Hepatocyte (in vitro differentiated cells): ENCODE data around the gene MYOT. TPM values are rescaled to one million over a fixed set of nuclear protein-coding genes. Genes with fewer than 3 reads are reported as not detected.

Source experiments
- DNase-seq: peaks from one replicate; pipeline ENCODE4 v3.0.0-alpha.2; 2016; ENCODE audit warnings: low spot score
- H2AFZ ChIP-seq: fragments of 200-600 bp; sonication (generic); 2 replicates; pipeline ENCODE4 v1.6.0; 2016; ENCODE audit warnings: antibody characterized with exemption, mild to moderate bottlenecking
- H3K27ac ChIP-seq: fragments of 200-600 bp; sonication (generic); 2 replicates; pipeline ENCODE4 v1.5.1; 2016; ENCODE audit warnings: mild to moderate bottlenecking
- H3K27me3 ChIP-seq: fragments of 200-600 bp; sonication (generic); 2 replicates; pipeline ENCODE4 v1.6.1; 2016
- H3K36me3 ChIP-seq: fragments of 200-600 bp; sonication (generic); replicated peaks from 2 replicates; pipeline ENCODE4 v1.5.1; 2016; ENCODE audit warnings: low read depth; ENCODE audit not compliant: insufficient read depth
- H3K4me1 ChIP-seq: fragments of 200-600 bp; sonication (generic); 2 replicates; pipeline ENCODE4 v1.5.1; 2016; ENCODE audit warnings: mild to moderate bottlenecking, moderate library complexity; ENCODE audit not compliant: insufficient read depth
- H3K4me2 ChIP-seq: fragments of 200-600 bp; sonication (generic); 2 replicates; pipeline ENCODE4 v1.6.0; 2016
- H3K4me3 ChIP-seq: fragments of 200-600 bp; sonication (generic); 2 replicates; pipeline ENCODE4 v1.5.1; 2016; ENCODE audit warnings: mild to moderate bottlenecking
- H3K79me2 ChIP-seq: fragments of 200-600 bp; sonication (generic); 2 replicates; pipeline ENCODE4 v1.6.0; 2017; ENCODE audit warnings: mild to moderate bottlenecking
- H3K9me2 ChIP-seq: fragments of 200-600 bp; sonication (generic); replicated peaks from 2 replicates; pipeline ENCODE4 v1.6.0; 2017; ENCODE audit warnings: mild to moderate bottlenecking; ENCODE audit not compliant: insufficient read depth
- H3K9me3 ChIP-seq: fragments of 200-600 bp; sonication (generic); 2 replicates; pipeline ENCODE4 v1.5.1; 2016; ENCODE audit warnings: low read depth, mild to moderate bottlenecking
- H4K20me1 ChIP-seq: fragments of 200-600 bp; sonication (generic); 2 replicates; pipeline ENCODE4 v1.6.0; 2016; ENCODE audit warnings: mild to moderate bottlenecking; ENCODE audit not compliant: insufficient read depth, poor library complexity, severe bottlenecking
- CTCF ChIP-seq: fragments of 200-600 bp; sonication (generic); IDR thresholded peaks from 2 replicates; pipeline ENCODE4 v1.5.1; 2016; ENCODE audit warnings: antibody characterized with exemption, mild to moderate bottlenecking; ENCODE audit not compliant: poor library complexity
- EZH2 ChIP-seq: fragments of 200-600 bp; sonication (generic); IDR thresholded peaks from 2 replicates; pipeline ENCODE4 v1.6.1; 2016; ENCODE audit warnings: antibody characterized with exemption, mild to moderate bottlenecking, borderline replicate concordance
- EZH2phosphoT487 ChIP-seq: fragments of 200-600 bp; sonication (generic); IDR thresholded peaks from one replicate; pipeline ENCODE4 v1.6.1; 2018; ENCODE audit warnings: antibody characterized with exemption, mild to moderate bottlenecking, low read depth, moderate library complexity; ENCODE audit not compliant: unreplicated experiment, severe bottlenecking
- WGBS: methylation state at CpG from one replicate; pipeline ENCODE4 v1.1.6; 2016; ENCODE audit warnings: low lambda C conversion rate; ENCODE audit errors: missing lambda C conversion rate; 5-methylcytosine and 5-hydroxymethylcytosine counted together
- polyA plus RNA-seq: library from polyadenylated mRNA; unstranded; fragments of >200 nt; fragmentation: Nextera tagmentation; extraction: Ambion mirVana; gene quantifications from 2 replicates; pipeline ENCODE4 v1.2.1, GENCODE V29; 2016
- total RNA-seq: library from RNA; depleted of rRNA; stranded (reverse); fragments of >200 nt; gene quantifications from 2 replicates; pipeline ENCODE4 v1.2.3, GENCODE V29; 2014

Gene MYOT
- total and polyA plus RNA-seq, 2 experiments from 2014 or later = not detected

- H3K4me2 ChIP-seq = no peak overlapping the region
- WGBS = 78% methylated on average over 3 of the region's 3 CpGs
- H3K27me3 ChIP-seq = no peaks in the 10 kb centered on the region
- H3K79me2 ChIP-seq = no peaks in the 10 kb centered on the region
- H3K9me2 ChIP-seq = no peaks in the 10 kb centered on the region
- no peak overlapping the region for H3K27ac ChIP-seq
- no peaks in the 10 kb centered on the region for H4K20me1 ChIP-seq
- H2AFZ ChIP-seq = no peak overlapping the region
- TF ChIP-seq EZH2phosphoT487 (no peak), EZH2 (no peak), CTCF (no peak)
- DNase-seq = no peak
- H3K4me1 ChIP-seq = no peaks in the 10 kb centered on the region
- H3K36me3 ChIP-seq = no peaks in the 10 kb centered on the region
- no peak overlapping the region for H3K4me3 ChIP-seq
- no peaks in the 10 kb centered on the region for H3K9me3 ChIP-seq
Observed at GRCh38 chr5:137871571-137871970, 3.9 kb downstream of the MYOT start.

- TF ChIP-seq CTCF (no peak), EZH2phosphoT487 (no peak), EZH2 (no peak)
- Histone ChIP-seq H3K79me2 (no peaks in the 10 kb centered on the region), H3K36me3 (no peaks in the 10 kb centered on the region), H3K27ac (no peak overlapping the region), H3K27me3 (no peaks in the 10 kb centered on the region), H4K20me1 (no peaks in the 10 kb centered on the region), H3K9me2 (no peaks in the 10 kb centered on the region), H3K4me3 (no peak overlapping the region), H3K4me1 (no peaks in the 10 kb centered on the region), H2AFZ (no peak overlapping the region), H3K9me3 (no peaks in the 10 kb centered on the region), H3K4me2 (no peak overlapping the region)
- DNase-seq = no peak
- 45% methylated on average over 3 of the region's 3 CpGs for WGBS
Observed at GRCh38 chr5:137872466-137872865, 4.8 kb downstream of the MYOT start.

- no peaks in the 10 kb centered on the region for H3K9me3 ChIP-seq
- no peak for DNase-seq
- no peaks in the 10 kb centered on the region for H3K27me3 ChIP-seq
- no peaks in the 10 kb centered on the region for H3K79me2 ChIP-seq
- no peaks in the 10 kb centered on the region for H3K9me2 ChIP-seq
- no peaks in the 10 kb centered on the region for H3K36me3 ChIP-seq
- no peaks in the 10 kb centered on the region for H3K4me1 ChIP-seq
- H3K27ac ChIP-seq = no peak overlapping the region
- no peak overlapping the region for H3K4me3 ChIP-seq
- TF ChIP-seq EZH2 (no peak), EZH2phosphoT487 (no peak), CTCF (no peak)
- H3K4me2 ChIP-seq = no peak overlapping the region
- no peak overlapping the region for H2AFZ ChIP-seq
- H4K20me1 ChIP-seq = no peaks in the 10 kb centered on the region
Observed at GRCh38 chr5:137876101-137876500, 8.4 kb downstream of the MYOT start.

GRCh38 chr5:137880313-137880712 lies 12.7 kb downstream of the MYOT start:
- no peak for DNase-seq
- Histone ChIP-seq H3K9me2 (no peaks in the 10 kb centered on the region), H3K9me3 (no peaks in the 10 kb centered on the region), H3K4me2 (no peak overlapping the region), H3K79me2 (no peaks in the 10 kb centered on the region), H4K20me1 (no peaks in the 10 kb centered on the region), H3K36me3 (no peaks in the 10 kb centered on the region), H3K4me1 (no peaks in the 10 kb centered on the region), H2AFZ (no peak overlapping the region), H3K27me3 (no peaks in the 10 kb centered on the region), H3K4me3 (no peak overlapping the region), H3K27ac (no peak overlapping the region)
- TF ChIP-seq EZH2phosphoT487 (no peak), EZH2 (no peak), CTCF (no peak)
- WGBS = 74% methylated on average over 1 of the region's 1 CpG
